Parathyroid adenoma (tissue), 2 donors: ENCODE measurements around the gene ZNF507.
"Not testable (repeated sequence)": the region's sequence is repeated elsewhere in the genome, so short reads cannot be mapped to it uniquely, and the experiment has no call there.

Source experiments
- H2AFZ ChIP-seq: fragments of 300-600 bp; sonication (generic); one replicate; pipeline ENCODE4 v1.7.0; 2017; ENCODE audit warnings: antibody characterized with exemption, mild to moderate bottlenecking
- H3K27ac ChIP-seq: fragments of 300-600 bp; sonication (generic); one replicate; pipeline ENCODE4 v1.7.0; 2017
- H3K27me3 ChIP-seq: fragments of 300-600 bp; sonication (generic); one replicate; pipeline ENCODE4 v1.7.0; 2017; ENCODE audit warnings: low read length; ENCODE audit not compliant: control insufficient read depth, insufficient read depth
- H3K36me3 ChIP-seq: fragments of 300-600 bp; sonication (generic); one replicate; pipeline ENCODE4 v1.7.0; 2017; ENCODE audit warnings: low read length; ENCODE audit not compliant: control insufficient read depth, insufficient read depth
- H3K4me1 ChIP-seq: fragments of 300-600 bp; sonication (generic); one replicate; pipeline ENCODE4 v1.7.0; 2017; ENCODE audit warnings: control low read depth
- H3K4me2 ChIP-seq: fragments of 300-600 bp; sonication (generic); one replicate; pipeline ENCODE4 v1.7.0; 2017; ENCODE audit warnings: low read length
- H3K4me3 ChIP-seq: fragments of 300-600 bp; sonication (generic); one replicate; pipeline ENCODE4 v1.7.0; 2017; ENCODE audit warnings: low read depth, low read length
- H3K79me2 ChIP-seq: fragments of 300-600 bp; sonication (generic); one replicate; pipeline ENCODE4 v1.7.0; 2017; ENCODE audit warnings: control low read depth
- H3K9ac ChIP-seq: fragments of 300-600 bp; sonication (generic); one replicate; pipeline ENCODE4 v1.7.0; 2017; ENCODE audit warnings: mild to moderate bottlenecking
- H3K9me3 ChIP-seq: fragments of 300-600 bp; sonication (generic); one replicate; pipeline ENCODE4 v1.7.0; 2017; ENCODE audit warnings: low read length; ENCODE audit not compliant: control insufficient read depth
- CTCF ChIP-seq: fragments of 300-600 bp; sonication (generic); IDR thresholded peaks from one replicate; pipeline ENCODE4 v1.7.0; 2017; ENCODE audit warnings: antibody characterized with exemption, mild to moderate bottlenecking
- donor health status: primary hyperparathyroidism.

The ZNF507 gene

GRCh38 chr19:32372726-32373517 lies 27.5 kb downstream of the ZNF507 start:
- H2AFZ ChIP-seq, result no peak overlapping the region
- H3K4me2 ChIP-seq, result no peak overlapping the region
- H3K9me3 ChIP-seq, result no peaks in the 10 kb centered on the region
- no peaks in the 10 kb centered on the region for H3K36me3 ChIP-seq
- no peaks in the 10 kb centered on the region for H3K27me3 ChIP-seq
- peaks cover 3% of the 10 kb centered on the region for H3K4me1 ChIP-seq
- no peak overlapping the region for H3K9ac ChIP-seq
- no peak for TF ChIP-seq CTCF
- H3K79me2 ChIP-seq, result peaks cover 16% of the 10 kb centered on the region
- no peak overlapping the region for H3K4me3 ChIP-seq
- no peak overlapping the region for H3K27ac ChIP-seq

GRCh38 chr19:32373585-32374295 lies 28.3 kb downstream of the ZNF507 start:
- no peak overlapping the region for H3K9ac ChIP-seq
- H2AFZ ChIP-seq, result no peak overlapping the region
- no peak overlapping the region for H3K27ac ChIP-seq

GRCh38 chr19:32374362-32374761 lies 29.0 kb downstream of the ZNF507 start:
- H3K4me2 ChIP-seq, H2AFZ ChIP-seq, H3K4me3 ChIP-seq, H3K4me1 ChIP-seq, H3K36me3 ChIP-seq, H3K9me3 ChIP-seq, H3K27ac ChIP-seq, H3K27me3 ChIP-seq, H3K9ac ChIP-seq: not testable (repeated sequence)
- peaks cover 12% of the 10 kb centered on the region for H3K79me2 ChIP-seq

More at GRCh38 chr19:32373585-32374295, 28.3 kb downstream of the ZNF507 start:
- Histone ChIP-seq H3K4me2 (no peak overlapping the region), H3K36me3 (no peaks in the 10 kb centered on the region), H3K4me1 (peaks cover 3% of the 10 kb centered on the region), H3K4me3 (no peak overlapping the region), H3K79me2 (peaks cover 12% of the 10 kb centered on the region), H3K9me3 (no peaks in the 10 kb centered on the region), H3K27me3 (no peaks in the 10 kb centered on the region)
- no peak for TF ChIP-seq CTCF

- not testable (repeated sequence) for H3K4me2 ChIP-seq, H3K9me3 ChIP-seq, H3K27ac ChIP-seq, H3K4me3 ChIP-seq, H3K9ac ChIP-seq, H3K36me3 ChIP-seq, H3K27me3 ChIP-seq, H3K4me1 ChIP-seq, H3K79me2 ChIP-seq, H2AFZ ChIP-seq
These were observed 31.7 kb downstream of the ZNF507 start for GRCh38 chr19:32377088-32377487.

GRCh38 chr19:32380269-32380668 lies 34.9 kb downstream of the ZNF507 start:
- Histone ChIP-seq H3K4me3 (no peak overlapping the region), H3K4me2 (no peak overlapping the region), H3K4me1 (no peaks in the 10 kb centered on the region), H3K36me3 (no peaks in the 10 kb centered on the region), H3K9ac (no peak overlapping the region), H3K9me3 (no peaks in the 10 kb centered on the region), H3K79me2 (peaks cover 2% of the 10 kb centered on the region), H3K27me3 (no peaks in the 10 kb centered on the region), H3K27ac (no peak overlapping the region), H2AFZ (no peak overlapping the region)
- TF ChIP-seq CTCF, result no peak
